ENCODE data around the gene RPL3.

DNA sequence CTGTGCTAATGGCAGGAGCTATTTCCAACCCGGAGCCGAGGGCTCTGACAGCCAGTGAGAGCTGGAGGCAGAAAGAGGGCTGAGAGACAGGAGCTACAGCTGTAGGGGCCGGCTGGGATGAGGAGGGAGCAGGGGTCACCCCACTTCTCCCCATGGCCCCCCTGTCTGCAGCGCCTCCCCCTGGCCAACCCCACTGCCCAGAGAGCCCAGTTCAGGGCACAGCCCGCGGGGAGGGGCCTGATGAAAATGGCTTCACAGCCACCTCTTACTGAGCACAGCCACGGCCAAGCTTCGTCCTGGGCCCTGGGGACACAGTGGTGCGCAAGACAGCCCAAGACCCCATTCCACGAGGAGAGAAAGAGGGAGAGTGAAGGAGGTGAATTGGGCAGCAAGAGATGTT lies 27.9 kb downstream of the RPL3 start:
- TF ChIP-seq ZNF274 (IDR thresholded peaks at IDR 0.05; ENCODE audit: low read depth, low read length) (no peak), YY1 (IDR thresholded peaks at IDR 0.05; ENCODE audit: insufficient read depth, insufficient read length) (no peak), SUZ12 (IDR thresholded peaks at IDR 0.05; ENCODE audit: extremely low read depth, insufficient read depth, insufficient read length) (no peak)

Measured in NT2/D1 (cell line).